Measurements from ENCODE around the gene PTPRD. TPM values are rescaled to one million over a fixed set of nuclear protein-coding genes. Genes with fewer than 3 reads are reported as not detected.

The PTPRD gene
- total and polyA plus RNA-seq, 2 donors (not counting 1 experiment from before 2014, with no cell fraction given): 0.35 to 4.8 TPM

DNA sequence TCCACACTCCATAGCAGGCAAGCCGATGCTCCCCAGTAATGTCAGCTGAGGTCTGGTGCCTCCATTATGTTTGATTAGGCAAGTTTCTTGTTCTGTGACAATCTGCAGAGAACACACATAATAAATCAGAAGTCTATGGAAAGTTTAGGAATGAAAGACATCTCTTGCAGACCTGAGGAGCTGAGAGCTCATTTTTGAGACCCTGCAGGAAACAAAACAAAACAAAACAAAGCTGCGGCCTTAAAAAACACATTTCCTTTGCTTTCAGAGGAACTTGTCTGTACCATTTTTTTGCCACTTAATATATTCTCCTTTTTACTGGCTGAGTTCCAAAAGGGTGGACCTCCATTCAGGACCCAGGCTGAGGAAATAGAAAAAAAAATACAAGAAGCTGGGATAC lies 2332.0 kb downstream of the PTPRD start:
- Histone ChIP-seq H3K27me3 (ENCODE audit: control insufficient read depth, insufficient read depth, low read length) (no peaks in the 10 kb centered on the region), H3K79me2 (ENCODE audit: control insufficient read depth, insufficient read depth, low read length) (no peaks in the 10 kb centered on the region), H3K27ac (ENCODE audit: insufficient read depth, low read length) (no peak overlapping the region), H3K4me1 (ENCODE audit: control insufficient read depth, extremely low read depth, insufficient read depth, low read length) (no peaks in the 10 kb centered on the region), H3K4me3 (replicated peaks in 1 of 4; ENCODE audit: control extremely low read depth in 1 of 4, insufficient read depth in 1 of 4, low read depth in 3 of 4, low read length in 4 of 4) (no peak overlapping the region), H3K36me3 (ENCODE audit: control insufficient read depth, insufficient read depth, low read length) (no peaks in the 10 kb centered on the region), H4K20me1 (ENCODE audit: control insufficient read depth, extremely low read depth, insufficient read depth, low read length) (no peaks in the 10 kb centered on the region), H2AFZ (ENCODE audit: low read length) (no peak overlapping the region), H3K9ac (ENCODE audit: insufficient read depth, low read length) (no peak overlapping the region), H3K4me2 (ENCODE audit: extremely low read depth, insufficient read depth, low read length) (no peak overlapping the region), H3K9me3 (ENCODE audit: control insufficient read depth, insufficient read depth, low read depth, low read length) (no peaks in the 10 kb centered on the region)
- TF ChIP-seq EZH2 (IDR thresholded peaks at IDR 0.05; ENCODE audit: low read length, missing control alignments) (no peak), CTCF (conservative IDR thresholded peaks at IDR 0.05 in 1 of 2, IDR thresholded peaks at IDR 0.05 in 1 of 2; ENCODE audit: low read depth in 1 of 2, low read length in 2 of 2) (no peak)
- peak in 1 of 2 donors; percentile 38 for DNase-seq (ENCODE audit: low read depth in 2 of 2)

DNA sequence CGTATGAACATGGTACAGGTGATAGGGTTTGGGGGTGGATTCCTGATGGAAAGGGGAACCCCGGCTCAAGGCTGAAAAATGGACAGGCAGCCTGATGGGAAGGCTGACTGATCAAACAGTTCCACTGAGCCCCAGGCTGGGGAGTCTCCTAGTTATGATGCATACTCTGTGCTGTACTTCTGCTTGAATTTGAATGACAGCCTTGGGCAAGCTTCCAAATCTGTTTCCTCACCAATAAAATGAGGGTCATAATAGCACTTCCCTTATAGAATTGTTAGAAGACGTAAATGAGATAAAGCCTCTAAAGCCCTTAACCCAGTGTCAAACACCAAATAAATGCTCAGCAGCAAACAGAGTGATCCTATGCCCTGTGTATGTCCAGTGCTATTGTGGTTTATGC lies 2334.8 kb downstream of the PTPRD start:
- Histone ChIP-seq H3K36me3 (ENCODE audit: control insufficient read depth, insufficient read depth, low read length) (no peaks in the 10 kb centered on the region), H3K79me2 (ENCODE audit: control insufficient read depth, insufficient read depth, low read length) (no peaks in the 10 kb centered on the region), H3K4me2 (ENCODE audit: extremely low read depth, insufficient read depth, low read length) (no peak overlapping the region), H3K9me3 (ENCODE audit: control insufficient read depth, insufficient read depth, low read depth, low read length) (no peaks in the 10 kb centered on the region), H3K9ac (ENCODE audit: insufficient read depth, low read length) (no peak overlapping the region), H3K4me1 (ENCODE audit: control insufficient read depth, extremely low read depth, insufficient read depth, low read length) (no peaks in the 10 kb centered on the region), H4K20me1 (ENCODE audit: control insufficient read depth, extremely low read depth, insufficient read depth, low read length) (no peaks in the 10 kb centered on the region), H2AFZ (ENCODE audit: low read length) (no peak overlapping the region), H3K27me3 (ENCODE audit: control insufficient read depth, insufficient read depth, low read length) (no peaks in the 10 kb centered on the region), H3K4me3 (replicated peaks in 1 of 4; ENCODE audit: control extremely low read depth in 1 of 4, insufficient read depth in 1 of 4, low read depth in 3 of 4, low read length in 4 of 4) (no peak overlapping the region), H3K27ac (ENCODE audit: insufficient read depth, low read length) (no peak overlapping the region)
- no peak for DNase-seq (ENCODE audit: low read depth in 2 of 2)
- TF ChIP-seq EZH2 (IDR thresholded peaks at IDR 0.05; ENCODE audit: low read length, missing control alignments): no peak

- no peaks in the 10 kb centered on the region for H3K36me3 ChIP-seq (ENCODE audit: control insufficient read depth, insufficient read depth, low read length)
- no peak overlapping the region for H3K27ac ChIP-seq (ENCODE audit: insufficient read depth, low read length)
- H3K9ac ChIP-seq (ENCODE audit: insufficient read depth, low read length): no peak overlapping the region
- H3K4me2 ChIP-seq (ENCODE audit: extremely low read depth, insufficient read depth, low read length): no peak overlapping the region
- H3K79me2 ChIP-seq (ENCODE audit: control insufficient read depth, insufficient read depth, low read length): no peaks in the 10 kb centered on the region
- DNase-seq (ENCODE audit: low read depth in 2 of 2): no peak
- TF ChIP-seq EZH2 (IDR thresholded peaks at IDR 0.05; ENCODE audit: low read length, missing control alignments) (no peak), CTCF (conservative IDR thresholded peaks at IDR 0.05 in 1 of 2, IDR thresholded peaks at IDR 0.05 in 1 of 2; ENCODE audit: low read depth in 1 of 2, low read length in 2 of 2) (no peak)
- H3K9me3 ChIP-seq (ENCODE audit: control insufficient read depth, insufficient read depth, low read depth, low read length): no peaks in the 10 kb centered on the region
- H3K4me3 ChIP-seq (replicated peaks in 1 of 4; ENCODE audit: control extremely low read depth in 1 of 4, insufficient read depth in 1 of 4, low read depth in 3 of 4, low read length in 4 of 4): no peak overlapping the region
- H3K4me1 ChIP-seq (ENCODE audit: control insufficient read depth, extremely low read depth, insufficient read depth, low read length): no peaks in the 10 kb centered on the region
- H4K20me1 ChIP-seq (ENCODE audit: control insufficient read depth, extremely low read depth, insufficient read depth, low read length): no peaks in the 10 kb centered on the region
- no peaks in the 10 kb centered on the region for H3K27me3 ChIP-seq (ENCODE audit: control insufficient read depth, insufficient read depth, low read length)
- no peak overlapping the region for H2AFZ ChIP-seq (ENCODE audit: low read length)
Observed at GRCh38 chr9:8270235-8270634, 2342.6 kb downstream of the PTPRD start.

Measured in fibroblast of lung (primary cell).